ENCODE results near the gene SESN1. TPM values are rescaled to one million over a fixed set of nuclear protein-coding genes. Genes with fewer than 3 reads are reported as not detected.

Gene SESN1
- total RNA-seq, 1 experiment from 2014 or later: 30.2 TPM

- H3K36me3 Mint-ChIP-seq: peaks cover 14% of the 10 kb centered on the region
- TF ChIP-seq CREB1 (CRISPR knock-in tag; IDR thresholded peaks at IDR 0.05): no peak
- TF ChIP-seq ZNF138 (CRISPR knock-in tag; conservative IDR thresholded peaks at IDR 0.05): no peak
- no peak for TF ChIP-seq MLX (CRISPR knock-in tag; IDR thresholded peaks at IDR 0.05)
- TF ChIP-seq OVOL2 (CRISPR knock-in tag; IDR thresholded peaks at IDR 0.05; ENCODE audit: borderline replicate concordance): no peak
- TF ChIP-seq AFF4 (CRISPR knock-in tag; IDR thresholded peaks at IDR 0.05; ENCODE audit: borderline replicate concordance): no peak
- TF ChIP-seq MAX (CRISPR knock-in tag; IDR thresholded peaks at IDR 0.05): no peak
- no peak for TF ChIP-seq SP1 (CRISPR knock-in tag; conservative IDR thresholded peaks at IDR 0.05)
- no peak for TF ChIP-seq USF2 (CRISPR knock-in tag; IDR thresholded peaks at IDR 0.05)
- TF ChIP-seq E2F1 (CRISPR knock-in tag; IDR thresholded peaks at IDR 0.05): no peak
- no peak for TF ChIP-seq AR (CRISPR knock-in tag; IDR thresholded peaks at IDR 0.05)
- TF ChIP-seq ZNF232 (CRISPR knock-in tag; IDR thresholded peaks at IDR 0.05): no peak
- TF ChIP-seq SMAD4 (CRISPR knock-in tag; IDR thresholded peaks at IDR 0.05): no peak
- TF ChIP-seq CTCF (IDR thresholded peaks at IDR 0.05): no peak
- no peak for TF ChIP-seq TEAD1 (CRISPR knock-in tag; IDR thresholded peaks at IDR 0.05)
- no peak for TF ChIP-seq E2F4 (CRISPR knock-in tag; IDR thresholded peaks at IDR 0.05; ENCODE audit: borderline replicate concordance, low read depth)
- no peak for TF ChIP-seq FOXJ3 (CRISPR knock-in tag; IDR thresholded peaks at IDR 0.05; ENCODE audit: borderline replicate concordance)
- no peak for TF ChIP-seq FOXK1 (CRISPR knock-in tag; IDR thresholded peaks at IDR 0.05)
- no peak for TF ChIP-seq SMAD3 (CRISPR knock-in tag; IDR thresholded peaks at IDR 0.05; ENCODE audit: borderline replicate concordance)
- H3K4me1 Mint-ChIP-seq: no peaks in the 10 kb centered on the region
- H3K27ac Mint-ChIP-seq: no peak overlapping the region
- peaks cover 14% of the 10 kb centered on the region for H3K9me3 Mint-ChIP-seq
- H3K4me3 Mint-ChIP-seq: no peak overlapping the region
- no peaks in the 10 kb centered on the region for H3K27me3 Mint-ChIP-seq (ENCODE audit: low read depth)
- CTCF ChIA-PET: no interaction called here
- no peak for ATAC-seq
- DNase-seq (ENCODE audit: low spot score): no peak
- POLR2A ChIA-PET: no interaction called here
Measured at GRCh38 chr6:109105681-109106080, 11.0 kb upstream of the SESN1 start.
